ENCODE data around the gene FAM81B.

GRCh38 chr5:95422838-95423237, 31.7 kb downstream of the FAM81B start:
- TF ChIP-seq, protein P1, sequence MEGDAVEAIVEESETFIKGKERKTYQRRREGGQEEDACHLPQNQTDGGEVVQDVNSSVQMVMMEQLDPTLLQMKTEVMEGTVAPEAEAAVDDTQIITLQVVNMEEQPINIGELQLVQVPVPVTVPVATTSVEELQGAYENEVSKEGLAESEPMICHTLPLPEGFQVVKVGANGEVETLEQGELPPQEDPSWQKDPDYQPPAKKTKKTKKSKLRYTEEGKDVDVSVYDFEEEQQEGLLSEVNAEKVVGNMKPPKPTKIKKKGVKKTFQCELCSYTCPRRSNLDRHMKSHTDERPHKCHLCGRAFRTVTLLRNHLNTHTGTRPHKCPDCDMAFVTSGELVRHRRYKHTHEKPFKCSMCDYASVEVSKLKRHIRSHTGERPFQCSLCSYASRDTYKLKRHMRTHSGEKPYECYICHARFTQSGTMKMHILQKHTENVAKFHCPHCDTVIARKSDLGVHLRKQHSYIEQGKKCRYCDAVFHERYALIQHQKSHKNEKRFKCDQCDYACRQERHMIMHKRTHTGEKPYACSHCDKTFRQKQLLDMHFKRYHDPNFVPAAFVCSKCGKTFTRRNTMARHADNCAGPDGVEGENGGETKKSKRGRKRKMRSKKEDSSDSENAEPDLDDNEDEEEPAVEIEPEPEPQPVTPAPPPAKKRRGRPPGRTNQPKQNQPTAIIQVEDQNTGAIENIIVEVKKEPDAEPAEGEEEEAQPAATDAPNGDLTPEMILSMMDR (IDR thresholded peaks at IDR 0.05; ENCODE audit: low read length), result no peak
- no peak for TF ChIP-seq EZH2 (IDR thresholded peaks at IDR 0.05; ENCODE audit: borderline replicate concordance, low read length)
